Activated naive CD8-positive, alpha-beta T cell treated with anti-CD3 and anti-CD28 coated beads, Interleukin-2, amount 50 U/mL, for 16 hours (primary cell): ENCODE results near the gene TBC1D22B.
A peak's percentile ranks its signal among the peaks of the same experiment; 100 is the strongest.

Experiments used
- DNase-seq: peaks from one replicate; pipeline ENCODE4 v3.0.0-alpha.2; 2020; ENCODE audit warnings: low read depth, low spot score

Gene TBC1D22B

DNA sequence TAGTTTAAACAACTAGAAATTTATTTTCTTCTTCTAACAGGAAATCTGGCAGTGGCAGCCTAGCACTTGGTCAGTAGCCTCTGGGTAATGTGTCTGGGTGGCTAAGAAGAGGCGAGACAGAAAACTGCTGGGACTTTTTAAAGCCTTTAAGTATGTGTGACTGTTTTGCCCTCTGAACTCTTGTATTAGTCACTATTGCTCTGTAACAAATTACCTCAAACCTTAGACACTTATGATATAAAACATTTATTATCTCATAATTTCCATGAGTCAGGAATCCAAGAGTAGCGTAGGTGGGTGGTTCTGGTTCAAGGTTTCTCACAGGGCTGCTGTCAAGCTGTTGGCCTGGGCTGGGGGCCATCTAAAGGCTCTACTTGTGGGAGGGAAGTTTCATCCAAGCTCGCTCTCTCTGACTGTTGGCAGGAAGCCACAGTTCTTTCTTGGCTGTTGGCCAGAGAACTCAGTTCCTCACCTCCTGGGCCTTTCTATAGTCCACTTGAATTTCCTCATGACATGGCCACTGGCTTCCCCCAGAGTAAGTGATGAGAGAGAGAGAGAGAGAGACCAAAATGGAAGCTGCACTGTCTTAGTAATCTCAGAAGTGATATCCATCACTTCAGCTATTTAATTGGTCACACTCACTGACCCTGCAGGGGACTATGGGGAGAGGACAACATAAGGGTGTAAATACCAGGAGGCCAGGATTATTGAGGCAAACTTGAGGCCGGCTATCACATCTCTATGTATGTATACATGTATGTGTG lies 17.4 kb upstream of the TBC1D22B start:
- DNase-seq = peak; percentile 67

DNA sequence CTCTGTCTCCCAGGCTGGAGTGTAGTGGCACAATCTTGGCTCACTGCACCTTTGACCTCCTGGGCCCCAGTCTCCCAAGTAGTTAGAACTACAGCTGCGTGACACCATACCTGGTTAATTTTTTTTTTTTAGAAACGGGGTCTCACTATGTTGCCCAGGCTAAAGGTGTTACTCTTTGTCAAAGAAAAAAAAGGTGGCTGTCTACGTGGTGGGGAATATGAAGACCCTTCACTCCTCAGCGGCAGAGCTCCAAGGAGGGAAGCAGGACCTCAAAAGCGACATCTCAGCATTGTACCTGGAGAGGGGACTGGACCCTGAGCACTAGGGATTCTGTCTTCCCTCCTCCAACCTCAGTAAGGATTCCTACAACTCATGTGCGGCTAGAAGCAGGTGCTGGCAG lies 16.4 kb upstream of the TBC1D22B start:
- DNase-seq = no peak

DNA sequence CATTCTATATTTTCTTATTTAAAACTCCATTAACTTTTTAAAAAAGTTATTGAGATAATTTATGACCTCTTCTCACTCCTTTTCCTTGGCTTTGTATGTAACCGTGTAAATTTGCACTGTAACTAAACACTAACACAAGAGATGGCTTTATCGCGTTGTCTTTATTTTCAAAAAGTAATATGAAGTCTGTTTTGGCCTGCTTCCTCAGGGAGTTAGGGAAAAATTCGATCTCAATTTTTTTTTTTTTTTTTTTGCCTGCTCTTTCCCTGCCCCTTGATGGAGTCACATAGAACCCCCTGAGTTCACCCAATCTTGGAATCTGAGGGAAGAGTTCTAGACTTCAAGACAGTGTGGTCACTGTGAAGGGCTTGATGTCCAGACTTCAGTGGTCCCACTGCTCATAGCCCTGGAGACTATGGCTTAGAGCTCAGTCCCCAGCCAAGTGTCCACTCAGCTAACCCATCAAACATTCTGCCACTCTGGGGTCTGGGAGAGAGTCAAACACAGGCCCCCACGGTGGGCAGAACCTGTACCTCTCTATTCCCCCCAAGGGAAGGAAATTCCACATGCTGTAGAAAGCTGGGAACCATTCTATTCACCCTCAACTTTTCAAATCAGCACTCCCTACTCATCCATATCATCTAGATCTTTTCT lies 15.7 kb upstream of the TBC1D22B start:
- no peak for DNase-seq

DNA sequence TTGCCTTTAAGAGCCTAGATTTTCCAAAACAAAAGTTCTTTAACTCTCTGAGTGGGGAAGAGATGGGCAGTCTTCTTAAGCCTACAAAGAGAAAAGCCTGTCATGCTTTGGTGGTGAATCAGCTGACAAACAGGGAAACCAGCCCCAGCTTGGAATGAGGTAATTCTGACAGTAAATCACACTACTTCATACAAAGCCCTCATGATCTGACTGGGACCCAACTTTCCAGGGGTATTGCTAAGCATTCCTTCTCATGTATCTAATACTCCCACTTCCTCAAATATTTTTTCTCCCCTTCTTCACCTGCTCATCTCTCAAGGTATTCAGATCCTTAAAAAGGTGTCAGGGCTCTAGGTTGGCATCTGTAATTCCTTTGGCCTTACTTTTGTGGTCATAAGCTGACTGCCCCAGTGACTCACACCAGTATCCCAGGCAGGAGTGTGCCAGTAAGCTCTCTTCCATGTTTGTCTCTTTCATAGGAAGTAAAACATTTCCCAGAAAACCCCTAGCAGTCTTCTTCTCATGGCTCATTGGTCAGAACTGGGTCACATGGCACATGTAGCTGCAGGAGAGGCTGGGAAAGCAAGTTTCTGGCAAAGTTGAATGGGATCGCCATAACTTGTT lies 15.0 kb upstream of the TBC1D22B start:
- no peak for DNase-seq

DNA sequence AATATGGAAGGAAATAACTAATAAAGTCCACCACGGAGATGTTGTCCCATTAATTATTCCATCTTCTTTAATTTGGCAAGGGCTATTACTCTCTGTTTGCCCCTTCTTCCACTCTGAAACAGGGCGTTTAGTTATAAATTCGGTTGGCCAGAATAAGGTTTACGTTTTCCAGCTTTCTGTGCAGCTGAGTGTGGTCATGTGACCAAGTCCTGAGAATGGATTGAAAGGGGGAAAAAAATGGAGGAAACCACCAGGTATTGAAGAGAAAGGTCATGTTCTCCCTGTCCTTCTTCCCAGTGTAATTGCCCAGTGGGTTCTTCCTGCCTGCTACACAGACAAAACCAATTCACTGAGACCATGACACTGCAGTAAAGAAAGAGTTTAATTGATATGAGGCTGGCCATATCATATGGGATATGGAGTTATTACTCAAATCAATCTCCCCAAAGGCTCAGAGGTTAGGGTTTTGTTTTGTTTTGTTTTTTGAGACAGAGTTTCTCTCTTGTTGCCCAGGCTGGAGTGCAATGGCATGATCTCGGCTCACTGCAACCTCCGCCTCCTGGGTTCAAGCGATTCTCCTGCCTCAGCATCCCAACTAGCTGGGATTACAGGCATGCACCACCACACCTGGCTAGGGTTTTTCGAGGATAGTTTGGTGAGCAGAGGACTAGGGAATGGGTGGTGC lies 14.3 kb upstream of the TBC1D22B start:
- no peak for DNase-seq

DNA sequence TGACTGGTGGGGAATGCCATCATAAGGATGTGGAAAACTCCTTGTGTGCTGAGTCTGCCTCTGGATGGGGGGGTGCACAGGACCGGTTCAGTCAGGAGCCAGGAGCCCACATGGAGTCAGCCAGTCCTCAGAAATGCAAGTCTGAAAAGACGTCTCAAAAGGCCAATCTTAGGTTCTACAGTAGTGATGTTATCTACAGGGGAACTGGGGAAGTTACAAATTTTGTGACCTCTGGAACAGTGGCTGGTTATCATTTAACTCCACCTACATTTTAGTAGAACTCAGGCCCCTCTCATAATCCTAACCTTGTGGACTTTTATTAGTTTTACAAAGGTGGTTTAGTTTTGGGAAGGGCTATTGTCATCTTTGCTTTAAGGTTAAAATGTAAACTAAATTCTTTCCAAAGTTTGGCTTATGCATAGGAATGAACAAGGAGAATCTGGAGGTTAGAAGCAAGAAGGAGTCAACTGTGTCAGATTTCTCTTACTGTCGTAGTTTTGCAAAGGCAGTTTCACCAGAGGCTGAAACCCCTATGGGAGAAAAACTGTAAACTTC lies 13.7 kb upstream of the TBC1D22B start:
- no peak for DNase-seq

DNA sequence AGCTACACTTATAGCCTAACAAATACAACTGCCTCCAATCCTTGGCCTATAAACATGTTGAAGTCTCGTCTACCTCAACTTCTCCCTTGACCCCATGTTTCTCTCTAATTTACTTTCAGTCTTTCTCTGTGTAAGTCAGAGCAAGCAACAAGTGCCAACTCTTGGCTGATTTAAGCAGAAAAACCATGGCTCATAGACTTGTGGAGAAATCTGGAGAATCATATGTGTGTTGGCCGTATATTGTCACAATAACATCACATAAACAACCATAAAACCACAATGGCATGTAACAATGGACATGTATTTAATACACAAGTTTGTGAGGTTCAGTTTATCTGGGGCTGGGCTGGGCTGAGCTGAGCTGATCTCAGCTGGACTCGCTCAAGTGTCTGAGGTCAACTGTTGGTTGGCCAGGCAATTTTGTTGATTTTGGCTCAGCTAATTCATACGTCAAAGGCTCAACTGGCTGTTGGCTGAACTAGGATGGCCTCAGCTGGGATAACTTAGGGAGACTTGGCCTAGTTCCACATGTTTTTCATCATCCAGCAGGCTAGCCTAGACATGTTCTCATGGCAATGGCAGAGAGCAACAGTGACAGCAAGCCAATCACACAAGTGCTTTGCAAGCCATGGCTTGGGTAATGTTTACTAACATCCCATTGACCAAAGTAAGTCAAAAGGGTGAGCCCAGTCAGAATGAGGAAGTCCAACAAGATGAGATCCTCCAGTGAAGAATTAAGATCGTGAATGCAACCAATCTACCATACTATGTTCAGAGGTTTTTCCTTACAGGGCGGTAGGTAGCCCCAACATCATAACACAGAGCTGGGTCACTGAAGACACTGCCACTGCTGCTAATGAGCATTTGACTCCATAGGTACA lies 12.9 kb upstream of the TBC1D22B start:
- no peak for DNase-seq

DNA sequence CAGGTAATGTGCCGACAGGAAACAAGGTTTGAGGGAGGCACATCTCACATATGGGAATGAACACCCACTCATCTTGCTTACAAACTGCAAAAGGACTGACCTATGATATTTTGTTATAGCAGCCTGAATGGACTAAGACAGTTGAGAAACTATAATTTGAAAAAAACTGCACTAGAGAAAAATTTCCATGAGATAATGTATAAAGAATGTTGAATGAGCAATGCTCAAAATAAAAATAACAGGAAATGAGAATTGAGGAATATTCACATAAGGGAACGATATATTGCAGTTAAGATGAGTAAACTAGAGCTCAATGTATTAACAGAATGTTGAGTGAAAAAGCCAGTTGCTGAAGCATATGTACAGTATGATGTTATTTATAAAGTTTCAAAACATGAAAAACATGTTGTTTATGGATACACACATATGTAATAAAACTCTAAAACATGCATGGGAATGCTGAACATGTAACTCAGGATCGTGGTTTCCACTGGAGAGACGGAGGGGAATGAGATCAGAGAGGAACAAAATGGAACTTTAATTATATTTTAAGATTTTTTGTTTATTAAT lies 6.3 kb upstream of the TBC1D22B start:
- DNase-seq = no peak

DNA sequence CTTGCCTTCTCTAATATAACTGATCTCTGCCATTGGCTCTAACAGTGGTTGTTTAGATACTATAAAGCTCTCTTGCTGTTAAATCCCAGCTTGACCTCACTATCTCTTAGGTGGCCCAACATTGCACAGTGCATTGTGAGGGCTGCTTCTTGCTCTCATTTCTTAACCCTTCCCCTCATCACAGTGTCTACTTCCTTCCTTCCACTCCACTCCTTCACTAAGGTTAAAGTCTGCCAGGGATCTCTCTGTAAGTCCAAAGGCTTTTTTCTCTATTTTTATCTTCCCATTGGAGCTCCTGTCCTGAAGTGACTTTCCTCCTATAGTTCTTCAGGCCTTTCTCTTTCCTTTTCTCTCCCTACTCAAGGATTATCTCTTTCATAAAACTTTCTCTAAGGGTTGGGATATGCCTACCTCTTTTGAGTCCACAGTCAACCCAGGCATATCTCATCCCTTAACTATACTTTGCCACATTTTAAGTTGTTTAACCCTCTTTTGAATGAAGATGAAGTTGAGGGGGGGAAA lies 4.0 kb upstream of the TBC1D22B start:
- no peak for DNase-seq

DNA sequence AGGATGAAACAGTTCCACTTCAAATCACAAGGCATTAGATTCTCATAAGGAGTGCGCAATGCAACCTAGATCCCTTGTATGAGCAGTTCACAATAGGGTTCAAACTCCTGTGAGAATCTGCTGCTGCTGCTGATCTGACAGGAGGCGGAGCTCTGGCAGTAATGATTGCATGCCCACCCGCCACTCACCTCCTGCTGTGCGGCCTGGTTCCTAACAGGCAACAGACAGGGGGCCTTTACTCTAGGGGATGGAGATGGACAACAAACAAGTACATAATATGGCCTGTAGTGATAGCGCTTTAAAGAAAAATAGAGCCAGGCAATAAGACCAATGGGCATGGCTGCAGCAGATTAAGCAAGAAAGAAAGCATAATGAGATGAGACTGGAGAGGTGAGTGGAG lies 2.7 kb upstream of the TBC1D22B start:
- no peak for DNase-seq

DNA sequence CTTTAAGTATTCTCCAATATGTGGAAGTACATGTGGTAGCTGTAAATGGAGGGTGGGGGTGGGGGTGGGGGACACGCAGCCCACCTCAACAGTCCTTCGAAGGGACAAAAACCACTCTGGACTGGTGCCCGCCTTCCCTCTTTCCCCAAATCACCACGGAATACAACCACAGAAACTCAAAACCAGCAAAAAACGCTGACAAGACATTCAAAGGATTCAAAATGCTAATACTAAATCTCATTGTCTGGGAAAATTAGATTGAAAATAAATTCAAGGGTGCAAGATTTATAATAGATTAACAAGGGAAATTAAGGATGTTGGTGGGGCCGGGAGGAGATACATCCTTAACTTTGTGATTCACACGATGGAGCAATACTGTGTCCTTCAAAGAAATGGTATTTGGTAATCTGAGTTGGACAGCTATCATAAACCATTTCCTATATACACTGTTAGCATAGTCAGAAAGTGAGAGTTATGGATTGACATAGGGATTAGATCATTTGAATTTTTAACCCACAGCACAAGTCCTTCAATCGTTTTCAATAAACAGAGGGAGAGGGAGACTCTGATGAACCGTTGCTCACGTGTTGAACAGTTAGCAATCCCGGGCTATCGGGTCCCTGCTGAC lies 766 bp upstream of the TBC1D22B start:
- no peak for DNase-seq

DNA sequence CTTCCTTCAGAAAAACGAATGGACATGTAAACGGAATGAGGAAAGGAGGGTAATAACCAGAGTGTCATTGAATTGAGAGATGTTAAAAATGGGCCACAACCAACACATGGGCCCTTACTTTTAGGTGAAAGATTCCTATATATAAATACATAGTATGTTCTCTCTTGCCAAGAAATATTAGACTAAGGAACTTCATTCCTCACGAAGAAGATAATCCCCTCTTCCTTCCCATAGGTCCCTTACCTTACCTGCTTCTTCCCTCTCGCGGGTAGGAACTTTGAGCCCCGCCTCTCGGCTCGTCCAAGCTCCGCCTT lies 295 bp upstream of the TBC1D22B start:
- DNase-seq = no peak

DNA sequence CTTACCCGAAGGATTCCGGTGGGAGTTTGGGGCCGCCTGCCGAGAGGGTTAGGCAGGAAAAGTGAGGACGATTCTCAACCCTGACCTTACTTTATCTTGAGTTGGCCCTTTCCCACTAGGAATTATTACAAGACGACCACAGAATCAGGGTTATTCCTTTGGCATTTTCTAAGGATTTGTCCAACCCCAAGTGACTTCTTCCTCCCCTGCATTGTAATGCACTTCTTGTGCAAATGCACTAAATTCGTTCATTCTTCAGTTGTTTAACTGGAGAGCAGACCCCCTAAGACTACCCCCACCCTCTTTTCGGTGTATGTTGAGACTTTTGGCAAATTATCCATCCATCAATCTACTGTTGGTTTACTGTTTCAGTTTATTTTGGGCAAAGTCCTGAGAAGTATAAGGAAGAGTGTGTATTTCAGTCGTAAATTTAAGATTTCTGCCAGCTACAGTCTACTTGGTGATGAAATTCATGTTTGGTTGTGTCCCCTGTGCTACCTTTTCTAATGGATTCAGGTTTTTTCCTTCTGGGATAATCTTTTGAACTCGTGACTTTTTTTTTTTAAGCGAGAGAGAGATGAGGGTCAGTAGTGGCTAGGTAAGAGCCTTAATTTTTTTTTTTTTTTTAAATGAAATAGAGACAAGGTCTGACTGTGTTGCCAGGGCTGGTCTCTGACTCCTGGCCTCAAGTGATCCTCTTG lies 983 bp downstream of the TBC1D22B start:
- no peak for DNase-seq

DNA sequence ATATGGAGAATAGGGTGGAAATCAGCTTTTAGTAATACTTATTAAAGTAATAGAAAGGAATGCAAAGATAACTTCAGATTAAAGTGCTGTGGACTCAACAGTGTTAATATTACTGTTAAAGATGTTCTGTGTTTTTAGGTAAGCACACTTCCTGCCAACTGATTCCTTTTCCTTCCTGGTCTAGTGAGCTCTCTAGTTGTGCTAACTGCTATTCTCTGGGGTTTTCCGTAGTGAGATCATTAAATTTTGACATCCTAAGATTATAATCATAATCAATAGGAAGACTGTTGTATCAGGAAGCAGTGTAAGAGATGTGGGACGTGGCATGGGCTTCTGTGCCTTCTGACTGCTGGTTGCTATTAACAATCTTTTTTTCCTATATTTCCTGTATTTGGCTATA lies 1.6 kb downstream of the TBC1D22B start:
- DNase-seq = no peak

DNA sequence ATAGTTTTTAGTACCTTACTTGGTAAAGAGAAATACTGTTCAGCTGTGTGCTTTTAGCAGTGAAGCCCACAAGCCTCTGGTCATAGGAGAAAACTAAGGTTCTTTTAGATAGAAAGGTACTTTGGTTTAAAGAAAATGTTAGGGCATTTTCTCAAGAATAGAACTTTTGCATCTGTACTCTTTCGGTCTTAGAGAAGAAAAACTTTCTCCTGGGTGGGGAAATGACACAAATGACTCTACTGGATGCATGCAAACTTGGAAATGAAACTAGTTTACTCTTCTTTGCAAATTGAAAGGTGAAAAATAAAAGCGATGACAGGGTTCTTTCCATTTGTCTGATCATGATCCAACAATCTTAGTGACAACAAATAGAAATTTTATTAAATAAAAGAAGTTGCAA lies 2.5 kb downstream of the TBC1D22B start:
- DNase-seq = no peak

DNA sequence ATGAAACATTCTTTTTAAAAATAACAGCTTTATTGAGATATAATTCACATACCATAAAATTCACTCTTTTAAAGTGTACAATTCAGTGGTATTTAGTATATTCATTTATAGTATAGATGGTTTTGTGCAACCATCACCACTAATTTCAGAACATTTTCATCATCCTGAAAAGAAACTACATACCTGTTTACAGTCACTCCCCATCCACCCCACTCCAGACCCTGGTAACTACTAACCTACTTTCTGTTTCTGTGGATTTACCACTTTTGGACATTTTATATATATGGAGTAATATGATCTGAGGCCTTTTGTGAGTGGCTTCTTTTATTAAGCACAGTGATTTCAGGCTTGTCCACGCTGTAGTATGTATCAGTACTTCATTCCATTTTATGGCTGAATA lies 2.9 kb downstream of the TBC1D22B start:
- DNase-seq = no peak

DNA sequence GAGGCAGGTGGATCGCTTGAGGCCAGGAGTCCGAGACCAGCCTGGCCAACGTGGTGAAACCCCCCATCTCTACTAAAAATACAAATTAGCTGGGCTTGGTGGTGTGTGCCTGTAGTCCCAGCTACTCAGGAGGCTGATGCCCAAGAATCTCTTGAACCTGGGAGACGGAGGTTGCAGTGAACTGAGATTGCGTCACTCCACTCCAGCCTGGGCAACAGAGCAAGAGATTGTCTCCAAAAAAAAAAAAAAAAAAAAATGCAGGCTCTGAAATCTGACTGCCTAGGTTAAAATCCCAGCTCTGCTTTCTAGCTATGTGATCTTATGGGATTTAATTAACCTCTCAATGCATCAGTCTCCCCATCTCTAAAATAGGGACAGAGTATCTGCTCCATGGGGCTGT lies 3.6 kb downstream of the TBC1D22B start:
- DNase-seq = no peak

DNA sequence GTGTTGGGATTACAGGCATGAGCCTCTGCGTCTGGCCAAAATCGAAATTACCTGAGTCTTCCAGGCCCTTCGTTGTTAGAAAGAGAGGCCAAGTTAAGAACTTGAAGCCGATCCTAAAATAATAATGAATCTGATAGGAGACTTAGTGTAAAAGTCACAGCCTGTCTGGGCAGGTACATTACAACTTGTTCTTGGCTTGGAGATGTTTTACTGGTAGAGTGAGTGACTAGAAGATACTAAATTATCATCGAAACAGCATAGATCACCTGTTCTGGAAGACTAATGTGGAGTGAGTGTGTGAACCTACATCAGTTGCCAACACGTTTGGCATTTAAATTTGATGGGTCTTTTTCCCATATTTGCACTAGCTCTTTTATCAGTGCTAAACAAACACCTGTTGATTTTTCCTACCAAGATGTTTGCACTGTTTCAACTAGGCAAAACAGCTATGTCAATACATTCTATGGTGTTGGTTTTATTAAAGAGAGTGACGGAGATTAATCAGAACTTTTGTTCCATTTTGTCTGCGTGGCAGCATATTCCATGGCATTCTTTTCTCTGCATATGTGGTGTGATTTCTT lies 5.0 kb downstream of the TBC1D22B start:
- no peak for DNase-seq

DNA sequence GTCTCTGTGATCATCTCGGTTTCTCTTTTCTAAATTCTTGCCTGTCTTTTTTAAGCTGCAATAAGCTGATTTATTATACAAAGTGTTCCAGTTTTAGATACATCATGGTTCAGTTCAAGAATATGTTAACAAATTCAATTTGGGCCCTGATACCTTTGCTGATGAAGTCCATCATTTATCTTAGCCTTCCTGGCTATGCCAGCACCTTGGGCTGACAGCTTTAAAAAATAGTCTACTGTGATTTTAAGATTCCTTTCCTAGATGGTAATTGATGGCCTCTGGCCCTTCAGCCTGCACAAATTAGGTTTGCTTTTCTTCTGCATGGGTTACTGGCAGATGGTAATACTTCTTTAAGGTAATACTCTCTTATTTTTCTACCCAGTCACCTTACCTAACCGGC lies 7.4 kb downstream of the TBC1D22B start:
- no peak for DNase-seq
